ENCODE results near the gene VARS2.
A peak's percentile ranks its signal among the peaks of the same experiment; 100 is the strongest.
"Not testable (repeated sequence)": the region's sequence is repeated elsewhere in the genome, so short reads cannot be mapped to it uniquely, and the experiment has no call there.

Gene VARS2

DNA sequence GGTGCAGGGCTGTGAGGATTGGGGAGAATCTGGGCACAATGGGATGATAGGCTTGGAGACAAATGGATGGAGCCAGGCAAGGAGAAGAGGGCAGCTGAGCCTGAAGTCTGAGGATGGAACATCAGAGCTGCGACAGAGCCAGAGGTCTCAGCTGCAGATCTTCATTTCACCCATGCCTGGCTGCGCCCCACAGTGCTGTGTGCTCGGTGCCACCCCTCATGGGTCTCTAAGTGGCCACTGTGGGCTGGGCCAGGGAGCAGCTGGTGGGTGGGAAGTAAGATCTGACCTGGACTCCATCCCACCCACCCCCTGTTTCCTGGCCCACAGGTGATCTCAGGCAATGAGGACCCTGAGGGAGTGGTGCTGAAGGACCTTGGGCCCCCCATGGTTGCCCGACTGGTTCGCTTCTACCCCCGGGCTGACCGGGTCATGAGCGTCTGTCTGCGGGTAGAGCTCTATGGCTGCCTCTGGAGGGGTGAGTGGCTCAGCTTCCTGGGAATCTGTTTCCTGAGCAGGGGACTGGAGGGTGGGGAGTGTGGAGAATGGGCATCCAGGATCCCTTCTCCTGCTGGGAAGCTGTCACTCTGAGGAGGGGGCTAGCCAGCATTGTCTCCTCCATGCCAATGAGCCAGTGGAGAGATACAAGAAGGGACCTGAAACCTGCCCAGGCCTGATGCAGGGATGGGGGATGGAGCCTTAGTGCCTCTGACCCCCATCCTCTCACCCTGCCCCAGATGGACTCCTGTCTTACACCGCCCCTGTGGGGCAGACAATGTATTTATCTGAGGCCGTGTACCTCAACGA lies 23.2 kb upstream of the VARS2 start:
- H3K27ac Mint-ChIP-seq: no peak overlapping the region
- peak; percentile 23 for ATAC-seq
- no peak for DNase-seq
- no peak overlapping the region for H3K4me3 Mint-ChIP-seq
- peaks cover 11% of the 10 kb centered on the region for H3K4me1 Mint-ChIP-seq
- H3K9me3 Mint-ChIP-seq: no peaks in the 10 kb centered on the region
- no peaks in the 10 kb centered on the region for H3K27me3 Mint-ChIP-seq

DNA sequence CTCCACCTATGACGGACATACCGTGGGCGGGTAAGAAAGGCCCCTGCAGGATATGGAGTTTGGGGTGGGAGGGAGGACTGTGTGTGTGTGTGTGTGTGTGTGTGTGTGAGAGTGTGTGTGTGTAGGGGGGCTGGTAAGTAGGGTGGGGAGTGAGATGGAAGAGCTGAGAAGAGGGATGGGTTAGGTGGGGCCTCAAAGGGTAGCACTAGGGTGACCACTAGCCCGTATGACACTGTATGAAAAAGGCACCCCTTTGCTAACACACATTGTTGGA lies 22.7 kb upstream of the VARS2 start:
- H3K27ac Mint-ChIP-seq: no peak overlapping the region
- no peak overlapping the region for H3K4me3 Mint-ChIP-seq
- DNase-seq (no peak), ATAC-seq (no peak)
- peaks cover 5% of the 10 kb centered on the region for H3K4me1 Mint-ChIP-seq
- no peaks in the 10 kb centered on the region for H3K9me3 Mint-ChIP-seq
- no peaks in the 10 kb centered on the region for H3K27me3 Mint-ChIP-seq

DNA sequence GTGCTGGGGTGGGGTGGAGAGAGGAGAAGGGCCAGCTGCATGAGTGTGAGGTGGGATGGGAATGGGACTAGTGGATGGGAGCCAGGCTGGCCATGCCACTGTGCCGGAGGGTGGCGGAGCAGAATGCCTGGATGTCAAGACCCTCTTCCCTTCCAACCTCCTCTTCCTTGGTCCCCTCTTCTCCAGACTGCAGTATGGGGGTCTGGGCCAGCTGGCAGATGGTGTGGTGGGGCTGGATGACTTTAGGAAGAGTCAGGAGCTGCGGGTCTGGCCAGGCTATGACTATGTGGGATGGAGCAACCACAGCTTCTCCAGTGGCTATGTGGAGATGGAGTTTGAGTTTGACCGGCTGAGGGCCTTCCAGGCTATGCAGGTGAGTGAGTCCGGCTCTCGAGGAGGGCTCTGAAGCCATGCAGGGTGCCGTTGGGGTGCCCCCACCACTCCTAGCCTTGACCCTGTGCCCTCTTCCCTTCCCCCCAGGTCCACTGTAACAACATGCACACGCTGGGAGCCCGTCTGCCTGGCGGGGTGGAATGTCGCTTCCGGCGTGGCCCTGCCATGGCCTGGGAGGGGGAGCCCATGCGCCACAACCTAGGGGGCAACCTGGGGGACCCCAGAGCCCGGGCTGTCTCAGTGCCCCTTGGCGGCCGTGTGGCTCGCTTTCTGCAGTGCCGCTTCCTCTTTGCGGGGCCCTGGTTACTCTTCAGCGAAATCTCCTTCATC lies 22.1 kb upstream of the VARS2 start:
- H3K27me3 Mint-ChIP-seq: no peaks in the 10 kb centered on the region
- no peaks in the 10 kb centered on the region for H3K9me3 Mint-ChIP-seq
- no peak overlapping the region for H3K4me3 Mint-ChIP-seq
- H3K27ac Mint-ChIP-seq: no peak overlapping the region
- DNase-seq (no peak), ATAC-seq (no peak)
- H3K4me1 Mint-ChIP-seq: no peaks in the 10 kb centered on the region

DNA sequence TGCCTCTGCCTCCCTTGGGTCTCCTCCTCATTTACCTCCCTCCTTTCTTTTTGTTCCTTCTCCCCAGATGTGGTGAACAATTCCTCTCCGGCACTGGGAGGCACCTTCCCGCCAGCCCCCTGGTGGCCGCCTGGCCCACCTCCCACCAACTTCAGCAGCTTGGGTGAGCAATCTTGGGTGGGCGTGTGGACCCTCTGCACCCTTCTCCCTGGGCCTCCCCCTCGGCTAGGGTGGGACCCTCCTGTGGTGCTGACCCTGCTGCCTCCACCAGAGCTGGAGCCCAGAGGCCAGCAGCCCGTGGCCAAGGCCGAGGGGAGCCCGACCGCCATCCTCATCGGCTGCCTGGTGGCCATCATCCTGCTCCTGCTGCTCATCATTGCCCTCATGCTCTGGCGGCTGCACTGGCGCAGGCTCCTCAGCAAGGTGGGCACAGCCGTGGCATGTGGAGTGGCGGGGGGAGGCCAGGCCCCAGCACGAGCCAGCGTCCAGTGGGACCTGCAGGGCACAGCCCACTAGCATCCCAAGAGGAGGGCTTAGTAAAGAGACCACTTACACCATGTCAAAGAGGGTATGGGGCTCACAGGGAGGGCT lies 20.9 kb upstream of the VARS2 start:
- DNase-seq (no peak), ATAC-seq (no peak)
- no peaks in the 10 kb centered on the region for H3K4me1 Mint-ChIP-seq
- H3K27ac Mint-ChIP-seq: no peak overlapping the region
- no peaks in the 10 kb centered on the region for H3K9me3 Mint-ChIP-seq
- H3K4me3 Mint-ChIP-seq: no peak overlapping the region
- H3K27me3 Mint-ChIP-seq: no peaks in the 10 kb centered on the region

DNA sequence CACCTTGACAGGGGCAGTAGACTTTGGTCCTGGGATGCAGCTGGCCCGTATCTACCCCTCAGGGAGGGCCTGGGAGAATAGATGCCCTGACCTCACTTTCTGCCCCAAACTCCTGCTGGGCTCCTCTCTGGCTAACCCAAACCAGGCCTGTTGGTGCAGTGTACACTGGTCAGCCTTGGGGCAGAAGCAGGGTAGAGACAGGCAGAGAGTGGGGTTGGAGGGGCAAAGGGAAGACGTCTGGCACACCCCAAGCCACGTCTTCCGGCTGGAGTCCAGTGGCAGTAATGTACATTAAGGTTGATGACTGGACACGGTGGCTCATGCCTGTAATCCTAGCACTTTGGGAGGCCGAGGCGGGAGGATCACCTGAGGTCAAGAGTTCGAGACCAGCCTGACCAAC lies 20.4 kb upstream of the VARS2 start:
- DNase-seq (no peak), ATAC-seq (no peak)
- H3K27ac Mint-ChIP-seq: no peak overlapping the region
- no peaks in the 10 kb centered on the region for H3K27me3 Mint-ChIP-seq
- no peaks in the 10 kb centered on the region for H3K4me1 Mint-ChIP-seq
- no peaks in the 10 kb centered on the region for H3K9me3 Mint-ChIP-seq
- H3K4me3 Mint-ChIP-seq: no peak overlapping the region

DNA sequence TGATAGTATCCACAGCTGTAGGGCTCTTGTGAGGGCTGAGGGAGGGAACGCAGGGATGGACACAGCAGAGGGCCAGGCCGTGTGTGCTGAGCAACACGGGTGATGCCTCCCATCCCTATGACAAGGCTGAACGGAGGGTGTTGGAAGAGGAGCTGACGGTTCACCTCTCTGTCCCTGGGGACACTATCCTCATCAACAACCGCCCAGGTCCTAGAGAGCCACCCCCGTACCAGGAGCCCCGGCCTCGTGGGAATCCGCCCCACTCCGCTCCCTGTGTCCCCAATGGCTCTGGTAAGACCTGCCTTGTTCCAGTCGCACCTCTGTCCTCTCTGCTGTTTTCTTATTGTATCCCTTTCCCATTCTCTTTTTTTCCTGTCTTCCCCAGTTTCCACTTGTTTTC lies 19.7 kb upstream of the VARS2 start:
- no peak overlapping the region for H3K4me3 Mint-ChIP-seq
- ATAC-seq: no peak
- no peak for DNase-seq
- no peak overlapping the region for H3K27ac Mint-ChIP-seq
- no peaks in the 10 kb centered on the region for H3K27me3 Mint-ChIP-seq
- H3K9me3 Mint-ChIP-seq: no peaks in the 10 kb centered on the region
- H3K4me1 Mint-ChIP-seq: no peaks in the 10 kb centered on the region

DNA sequence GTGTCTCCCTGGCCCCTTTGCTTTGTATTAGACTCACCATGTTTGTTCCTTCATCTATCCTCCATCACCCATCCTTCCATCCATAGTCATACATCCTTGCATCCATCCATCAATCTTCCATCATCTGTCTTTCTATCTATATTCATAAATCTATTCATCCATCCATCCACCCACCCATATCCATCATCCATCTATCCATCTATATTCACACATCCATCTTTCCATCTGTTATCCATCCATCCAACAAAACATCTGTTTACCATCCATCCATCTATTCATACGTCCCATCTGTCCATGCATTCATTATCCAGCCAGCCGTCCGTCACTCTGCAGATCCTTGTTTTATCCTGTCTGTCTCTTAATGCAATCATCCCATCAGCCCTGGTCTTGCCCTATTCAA lies 19.1 kb upstream of the VARS2 start:
- Mint-ChIP-seq H3K27ac (no peak overlapping the region), H3K4me3 (no peak overlapping the region), H3K9me3 (no peaks in the 10 kb centered on the region), H3K27me3 (no peaks in the 10 kb centered on the region), H3K4me1 (no peaks in the 10 kb centered on the region)
- no peak for ATAC-seq
- DNase-seq: no peak

DNA sequence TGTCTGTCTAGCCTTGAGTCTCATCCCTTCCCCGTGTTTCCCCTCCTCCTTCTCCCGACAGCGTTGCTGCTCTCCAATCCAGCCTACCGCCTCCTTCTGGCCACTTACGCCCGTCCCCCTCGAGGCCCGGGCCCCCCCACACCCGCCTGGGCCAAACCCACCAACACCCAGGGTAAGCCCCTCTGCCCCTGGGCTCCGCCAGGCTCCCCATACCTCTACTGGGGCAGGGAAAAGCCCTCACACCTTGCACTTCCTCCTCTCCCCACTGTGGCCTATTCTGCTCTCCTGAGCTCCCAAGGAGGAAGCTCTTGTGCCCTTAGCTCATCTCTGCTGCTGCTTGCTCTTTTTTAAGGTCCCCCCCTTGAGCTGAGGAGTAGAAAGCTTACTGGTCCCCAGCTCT lies 18.7 kb upstream of the VARS2 start:
- Mint-ChIP-seq H3K9me3 (no peaks in the 10 kb centered on the region), H3K27ac (peak overlapping the region in 1 of 2 donors; percentile 3), H3K27me3 (no peaks in the 10 kb centered on the region), H3K4me1 (no peaks in the 10 kb centered on the region), H3K4me3 (no peak overlapping the region)
- peak; percentile 26 for ATAC-seq
- no peak for DNase-seq

DNA sequence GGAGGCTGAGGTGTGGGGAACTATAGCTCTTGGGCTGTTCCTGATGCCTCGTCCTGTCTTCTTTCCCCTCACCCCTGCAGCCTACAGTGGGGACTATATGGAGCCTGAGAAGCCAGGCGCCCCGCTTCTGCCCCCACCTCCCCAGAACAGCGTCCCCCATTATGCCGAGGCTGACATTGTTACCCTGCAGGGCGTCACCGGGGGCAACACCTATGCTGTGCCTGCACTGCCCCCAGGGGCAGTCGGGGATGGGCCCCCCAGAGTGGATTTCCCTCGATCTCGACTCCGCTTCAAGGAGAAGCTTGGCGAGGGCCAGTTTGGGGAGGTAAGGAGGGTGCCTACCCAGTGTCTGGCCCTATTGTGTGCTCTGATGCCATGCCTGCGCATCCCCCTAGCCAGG lies 17.5 kb upstream of the VARS2 start:
- H3K9me3 Mint-ChIP-seq: no peaks in the 10 kb centered on the region
- H3K27me3 Mint-ChIP-seq: no peaks in the 10 kb centered on the region
- H3K4me1 Mint-ChIP-seq: peaks cover 6% of the 10 kb centered on the region
- DNase-seq: no peak
- ATAC-seq: no peak
- H3K27ac Mint-ChIP-seq: no peak overlapping the region
- H3K4me3 Mint-ChIP-seq: no peak overlapping the region

DNA sequence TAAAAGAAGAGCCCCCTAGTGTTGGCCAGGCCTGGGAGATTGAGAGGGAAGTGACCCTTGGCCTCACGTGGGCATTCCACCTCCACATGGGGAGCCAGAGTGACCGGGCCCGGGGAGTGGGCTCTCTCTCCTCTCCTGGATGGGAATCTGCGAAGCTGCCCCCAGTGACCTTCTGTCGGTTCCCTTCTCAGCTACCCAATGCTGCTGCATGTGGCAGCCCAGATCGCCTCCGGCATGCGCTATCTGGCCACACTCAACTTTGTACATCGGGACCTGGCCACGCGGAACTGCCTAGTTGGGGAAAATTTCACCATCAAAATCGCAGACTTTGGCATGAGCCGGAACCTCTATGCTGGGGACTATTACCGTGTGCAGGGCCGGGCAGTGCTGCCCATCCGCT lies 16.2 kb upstream of the VARS2 start:
- Mint-ChIP-seq H3K27ac (no peak overlapping the region), H3K27me3 (no peaks in the 10 kb centered on the region), H3K9me3 (no peaks in the 10 kb centered on the region), H3K4me3 (no peak overlapping the region), H3K4me1 (peaks cover 10% of the 10 kb centered on the region)
- DNase-seq (no peak), ATAC-seq (no peak)

DNA sequence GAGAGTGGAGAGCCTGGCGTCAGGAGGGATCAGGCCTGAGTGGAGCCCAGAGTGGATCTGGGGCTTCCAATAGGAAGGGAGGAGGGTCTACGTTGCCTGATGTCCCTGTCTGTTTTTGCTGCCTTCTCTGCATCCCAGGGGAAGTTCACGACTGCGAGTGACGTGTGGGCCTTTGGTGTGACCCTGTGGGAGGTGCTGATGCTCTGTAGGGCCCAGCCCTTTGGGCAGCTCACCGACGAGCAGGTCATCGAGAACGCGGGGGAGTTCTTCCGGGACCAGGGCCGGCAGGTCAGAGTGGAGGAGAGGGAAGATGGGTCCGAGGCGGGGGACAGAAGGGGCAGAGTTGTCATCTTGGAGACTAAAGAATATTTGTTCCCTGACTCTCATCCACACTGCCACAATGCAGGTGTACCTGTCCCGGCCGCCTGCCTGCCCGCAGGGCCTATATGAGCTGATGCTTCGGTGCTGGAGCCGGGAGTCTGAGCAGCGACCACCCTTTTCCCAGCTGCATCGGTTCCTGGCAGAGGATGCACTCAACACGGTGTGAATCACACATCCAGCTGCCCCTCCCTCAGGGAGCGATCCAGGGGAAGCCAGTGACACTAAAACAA lies 15.2 kb upstream of the VARS2 start:
- Mint-ChIP-seq H3K27me3 (no peaks in the 10 kb centered on the region), H3K27ac (no peak overlapping the region), H3K4me1 (peaks cover 11% of the 10 kb centered on the region), H3K9me3 (no peaks in the 10 kb centered on the region), H3K4me3 (no peak overlapping the region)
- no peak for DNase-seq
- no peak for ATAC-seq

DNA sequence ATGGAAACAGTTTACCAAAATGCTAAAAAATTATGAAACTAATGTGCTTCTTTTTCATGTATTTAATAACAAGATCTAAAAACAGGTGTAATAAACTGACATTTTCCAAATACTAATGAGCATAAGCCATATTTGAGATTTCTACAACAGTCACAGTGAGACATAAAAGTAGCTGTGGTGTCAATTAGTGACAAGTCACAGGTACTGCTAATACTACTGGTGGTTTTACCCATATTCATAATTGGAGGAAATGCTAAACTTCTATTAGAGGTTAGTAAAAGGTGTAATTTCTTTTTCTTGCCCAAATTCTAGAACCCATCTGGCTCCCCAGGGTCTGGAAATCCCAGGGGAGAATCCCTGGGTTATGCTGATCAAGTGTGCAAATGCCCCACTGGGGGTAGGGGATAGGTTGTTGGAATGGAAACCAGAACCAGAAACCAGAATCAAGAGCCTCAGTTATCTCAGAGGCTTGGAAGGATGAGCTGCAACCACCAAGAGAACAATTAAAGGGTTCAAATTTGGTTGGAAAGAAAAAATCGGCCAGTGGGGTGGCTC lies 13.1 kb upstream of the VARS2 start:
- peaks cover 11% of the 10 kb centered on the region for H3K4me1 Mint-ChIP-seq
- no peaks in the 10 kb centered on the region for H3K9me3 Mint-ChIP-seq
- ATAC-seq: peak; percentile 83
- no peak overlapping the region for H3K27ac Mint-ChIP-seq
- no peak for DNase-seq
- H3K27me3 Mint-ChIP-seq: no peaks in the 10 kb centered on the region
- no peak overlapping the region for H3K4me3 Mint-ChIP-seq

DNA sequence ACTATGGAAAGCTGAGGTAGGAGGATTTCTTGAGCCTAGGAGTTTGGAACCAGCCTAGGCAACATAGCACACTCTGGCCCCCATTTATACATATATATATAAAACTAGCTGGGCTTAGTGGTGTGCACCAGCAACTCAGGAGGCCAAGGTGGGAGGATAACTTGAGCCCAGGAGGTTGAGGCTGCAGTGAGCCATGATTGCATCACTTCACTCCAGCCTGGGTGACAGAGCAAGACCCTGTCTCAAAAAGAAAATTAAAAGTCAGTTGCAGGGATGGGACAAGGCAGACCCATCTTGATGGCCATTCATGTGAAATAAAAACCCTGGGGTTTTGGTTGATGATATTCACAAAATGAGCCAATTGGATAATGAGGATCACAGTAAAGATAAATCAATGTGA lies 12.6 kb upstream of the VARS2 start:
- no peaks in the 10 kb centered on the region for H3K27me3 Mint-ChIP-seq
- no peaks in the 10 kb centered on the region for H3K9me3 Mint-ChIP-seq
- DNase-seq (no peak), ATAC-seq (peak; percentile 33)
- H3K4me1 Mint-ChIP-seq: peaks cover 11% of the 10 kb centered on the region
- H3K4me3 Mint-ChIP-seq: no peak overlapping the region
- no peak overlapping the region for H3K27ac Mint-ChIP-seq

DNA sequence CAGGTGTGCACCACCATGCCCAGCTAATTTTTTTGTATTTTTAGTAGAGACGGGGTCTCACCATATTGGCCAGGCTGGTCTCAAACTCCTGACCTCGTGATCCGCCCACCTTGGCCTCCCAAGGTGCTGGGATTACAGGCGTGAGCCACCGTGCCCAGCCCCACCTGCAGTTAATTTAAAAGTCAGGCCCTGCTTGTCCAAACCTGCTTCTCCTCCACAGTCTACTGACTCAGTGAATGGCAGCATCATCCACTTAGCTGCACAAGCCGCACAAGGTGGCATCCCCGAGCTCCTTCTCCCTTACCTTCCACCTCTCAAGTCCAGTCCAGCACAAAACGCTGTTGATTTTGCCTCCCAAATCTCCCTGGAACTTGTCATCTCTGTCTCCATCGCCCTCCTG lies 11.8 kb upstream of the VARS2 start:
- H3K4me3 Mint-ChIP-seq, DNase-seq, ATAC-seq, H3K27ac Mint-ChIP-seq, H3K27me3 Mint-ChIP-seq, H3K9me3 Mint-ChIP-seq: not testable (repeated sequence)
- H3K4me1 Mint-ChIP-seq: peaks cover 11% of the 10 kb centered on the region

DNA sequence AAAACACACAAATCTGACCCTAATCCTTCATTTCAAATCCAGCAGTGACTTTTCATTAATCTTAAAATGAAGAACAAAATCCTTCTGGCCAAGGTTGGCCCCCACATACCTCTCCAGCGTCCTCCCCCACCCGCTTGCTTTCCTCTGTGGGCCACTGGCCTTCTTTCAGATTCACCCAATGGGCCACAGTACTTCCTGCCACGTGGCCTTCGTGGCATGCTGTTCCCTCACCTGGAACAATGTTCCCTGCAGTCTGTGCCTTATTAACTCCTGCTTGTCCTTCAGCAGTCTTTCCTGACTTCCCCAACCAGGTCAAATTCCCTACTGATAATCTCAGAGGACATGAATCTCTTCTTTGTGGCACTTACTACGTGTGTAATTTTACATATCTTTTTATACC lies 11.3 kb upstream of the VARS2 start:
- Mint-ChIP-seq H3K27ac (no peak overlapping the region), H3K4me1 (peaks cover 11% of the 10 kb centered on the region), H3K27me3 (no peaks in the 10 kb centered on the region), H3K9me3 (no peaks in the 10 kb centered on the region), H3K4me3 (no peak overlapping the region)
- ATAC-seq (no peak), DNase-seq (no peak)

DNA sequence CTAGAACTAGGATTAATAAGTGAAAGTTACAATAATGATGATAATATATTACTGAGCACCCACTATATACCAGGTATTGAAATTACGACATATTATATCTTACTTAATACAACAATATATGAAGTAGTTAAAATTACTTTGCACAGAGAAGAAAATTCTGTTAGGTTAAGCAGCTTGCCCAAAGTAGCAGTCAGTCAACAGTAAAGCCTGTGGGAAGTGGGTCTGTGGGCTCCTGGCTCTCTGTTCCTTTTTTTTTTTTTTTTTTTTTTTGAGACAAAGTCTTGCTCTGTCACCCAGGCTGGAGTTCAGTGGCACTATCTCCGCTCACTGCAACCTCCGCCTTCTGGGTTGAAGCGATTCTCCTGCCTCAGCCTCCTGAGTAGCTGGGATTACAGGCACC lies 10.8 kb upstream of the VARS2 start:
- no peaks in the 10 kb centered on the region for H3K27me3 Mint-ChIP-seq
- H3K4me3 Mint-ChIP-seq: no peak overlapping the region
- DNase-seq: no peak
- no peaks in the 10 kb centered on the region for H3K9me3 Mint-ChIP-seq
- H3K27ac Mint-ChIP-seq: no peak overlapping the region
- ATAC-seq: no peak
- peaks cover 14% of the 10 kb centered on the region for H3K4me1 Mint-ChIP-seq

Measured in stimulated activated naive CD8-positive, alpha-beta T cell treated with anti-CD3 and anti-CD28 coated beads, Interleukin-15, amount 100 ng/mL, for 72 hours (primary cell).